Stimulated activated CD8-positive, alpha-beta memory T cell treated with anti-CD3 and anti-CD28 coated beads, Interleukin-15, amount 100 ng/mL, for 48 hours (primary cell): ENCODE measurements around the gene ITPK1.

Experiments
- DNase-seq, 2 donors: peaks; one replicate each; pipeline ENCODE4 v3.0.0-alpha.2; 2020; ENCODE audit warnings: low read depth in 2 of 2

Gene ITPK1

GRCh38 chr14:93028724-93029076 lies 87.0 kb downstream of the ITPK1 start:
- DNase-seq, result no peak

GRCh38 chr14:93027810-93028723 lies 87.7 kb downstream of the ITPK1 start:
- DNase-seq, result no peak

- DNase-seq, result no peak
These were observed 89.4 kb downstream of the ITPK1 start for GRCh38 chr14:93026339-93026738.

- no peak for DNase-seq
These were observed 90.7 kb downstream of the ITPK1 start for GRCh38 chr14:93025055-93025454.

GRCh38 chr14:93024493-93024892 lies 91.2 kb downstream of the ITPK1 start:
- DNase-seq, result no peak

- no peak for DNase-seq
These were observed 91.8 kb downstream of the ITPK1 start for GRCh38 chr14:93023802-93024434.

GRCh38 chr14:93023039-93023438 lies 92.7 kb downstream of the ITPK1 start:
- no peak for DNase-seq

- DNase-seq, result no peak
These were observed 95.8 kb downstream of the ITPK1 start for GRCh38 chr14:93019970-93020369.

GRCh38 chr14:93019367-93019843 lies 96.3 kb downstream of the ITPK1 start:
- no peak for DNase-seq

GRCh38 chr14:93018366-93018765 lies 97.4 kb downstream of the ITPK1 start:
- no peak for DNase-seq

GRCh38 chr14:93017898-93018297 lies 97.8 kb downstream of the ITPK1 start:
- DNase-seq, result no peak

GRCh38 chr14:93017301-93017797 lies 98.4 kb downstream of the ITPK1 start:
- DNase-seq, result no peak

GRCh38 chr14:93016275-93016845 lies 99.4 kb downstream of the ITPK1 start:
- DNase-seq, result no peak

- DNase-seq, result no peak
These were observed 100.2 kb downstream of the ITPK1 start for GRCh38 chr14:93015505-93015904.

GRCh38 chr14:93015064-93015463 lies 100.7 kb downstream of the ITPK1 start:
- no peak for DNase-seq

- no peak for DNase-seq
These were observed 101.4 kb downstream of the ITPK1 start for GRCh38 chr14:93014058-93015023.

GRCh38 chr14:93012951-93013719 lies 102.6 kb downstream of the ITPK1 start:
- DNase-seq, result no peak

GRCh38 chr14:93012506-93012905 lies 103.2 kb downstream of the ITPK1 start:
- no peak for DNase-seq

- DNase-seq, result no peak
These were observed 103.9 kb downstream of the ITPK1 start for GRCh38 chr14:93011650-93012325.

GRCh38 chr14:93011141-93011529 lies 104.6 kb downstream of the ITPK1 start:
- DNase-seq, result no peak
